ENCODE data around the gene DGUOK. TPM values are rescaled to one million over a fixed set of nuclear protein-coding genes. Genes with fewer than 3 reads are reported as not detected.
A peak's percentile ranks its signal among the peaks of the same experiment; 100 is the strongest.
"Not testable (repeated sequence)": the region's sequence is repeated elsewhere in the genome, so short reads cannot be mapped to it uniquely, and the experiment has no call there.

DGUOK gene
- total RNA-seq, result 38.8 and 44.6 TPM in 2 replicates
- 81.7 TPM for polyA plus RNA-seq (2012)

DNA sequence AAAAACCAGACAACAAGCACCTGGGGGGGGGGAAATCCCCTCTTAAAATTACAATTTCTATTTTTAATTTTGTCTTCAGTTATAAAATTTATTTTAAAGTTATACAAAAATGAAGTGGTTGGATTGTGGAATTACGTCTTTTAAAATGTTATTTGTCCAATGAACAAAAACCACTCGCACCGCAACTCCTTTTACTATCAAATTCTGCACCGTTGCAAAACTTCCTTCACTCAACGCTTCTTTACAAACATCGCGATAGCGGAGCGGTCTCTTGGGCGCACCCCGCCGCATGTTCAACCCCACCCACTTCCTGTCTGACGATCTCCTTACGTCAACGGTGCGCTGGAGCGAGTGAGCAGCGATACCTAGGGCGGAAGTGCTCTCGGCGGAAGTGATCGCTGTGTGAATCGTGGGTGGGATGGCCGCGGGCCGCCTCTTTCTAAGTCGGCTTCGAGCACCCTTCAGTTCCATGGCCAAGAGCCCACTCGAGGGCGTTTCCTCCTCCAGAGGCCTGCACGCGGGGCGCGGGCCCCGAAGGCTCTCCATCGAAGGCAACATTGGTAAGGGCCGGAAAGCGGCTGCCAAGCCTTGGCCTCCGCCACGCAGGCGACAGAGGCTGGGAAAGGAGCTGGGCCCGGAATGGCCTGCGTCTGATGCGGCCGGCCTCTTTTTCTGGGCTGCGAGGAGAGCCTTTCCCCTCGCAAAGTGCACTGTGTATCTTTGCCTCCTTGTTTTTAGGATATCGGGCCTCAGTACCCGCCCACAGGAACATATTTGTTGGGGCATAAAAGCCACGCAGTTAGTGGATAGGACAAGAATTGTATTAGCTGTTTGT is at the start of gene DGUOK:
TSS of gene DGUOK (plus strand) at position 388 of the 835 bp plus-strand sequence. CDS start at position 419, 31 bp downstream.
- DNase-seq (ENCODE audit: low read depth), result peak; percentile 100

DNA sequence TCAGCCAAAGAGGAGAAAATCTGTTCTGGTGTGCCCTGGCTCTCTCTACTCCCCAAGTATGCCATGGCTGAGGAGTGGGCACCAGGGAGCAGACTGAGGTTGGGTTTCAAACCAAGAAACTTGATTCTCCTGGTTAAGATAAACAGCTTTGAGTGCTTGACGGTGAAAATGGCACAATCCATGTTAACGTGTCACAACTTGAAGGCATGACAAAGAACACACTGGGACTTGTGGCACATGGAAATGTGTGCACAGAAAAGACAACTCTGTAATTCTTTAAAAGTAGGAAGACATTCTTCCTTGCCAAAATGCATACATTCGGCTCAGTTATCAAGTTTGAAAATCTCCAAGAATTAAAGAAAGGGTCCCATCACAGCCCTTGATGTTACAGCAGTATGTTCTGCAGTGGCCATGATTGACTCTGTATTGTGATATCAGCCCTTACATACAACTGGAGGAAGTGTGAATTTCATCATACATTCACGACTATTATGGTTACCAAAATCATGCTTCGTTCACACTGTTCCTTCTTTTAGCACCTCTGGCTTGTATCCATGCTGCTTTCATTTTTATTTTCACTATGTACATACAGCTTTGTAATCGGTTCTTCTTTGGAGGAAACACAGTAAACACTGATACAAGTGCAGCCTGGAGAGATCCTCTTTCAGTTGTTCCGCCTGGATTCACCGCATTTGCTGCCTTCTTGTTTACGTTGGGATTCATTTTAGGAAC is 49.4 kb upstream of the DGUOK start:
- no peak for DNase-seq (ENCODE audit: low read depth)

DNA sequence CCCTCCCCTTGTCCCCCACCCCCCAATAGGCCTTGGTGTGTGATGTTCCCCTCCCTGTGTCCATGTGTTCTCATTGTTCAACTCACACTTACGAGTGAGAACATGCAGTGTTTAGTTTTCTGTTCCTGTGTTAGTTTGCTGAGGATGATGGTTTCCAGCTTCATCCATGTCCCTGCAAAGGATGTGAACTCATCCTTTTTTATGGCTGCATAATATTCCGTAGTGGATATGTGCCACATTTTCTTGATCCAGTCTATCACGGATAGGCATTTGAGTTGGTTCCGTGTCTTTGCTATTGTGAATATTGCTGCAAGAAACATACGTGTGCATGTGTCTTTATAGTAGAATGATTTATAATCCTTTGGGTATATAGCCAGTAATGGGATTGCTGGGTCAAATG is 48.7 kb upstream of the DGUOK start:
- not testable (repeated sequence) for DNase-seq (ENCODE audit: low read depth)

DNA sequence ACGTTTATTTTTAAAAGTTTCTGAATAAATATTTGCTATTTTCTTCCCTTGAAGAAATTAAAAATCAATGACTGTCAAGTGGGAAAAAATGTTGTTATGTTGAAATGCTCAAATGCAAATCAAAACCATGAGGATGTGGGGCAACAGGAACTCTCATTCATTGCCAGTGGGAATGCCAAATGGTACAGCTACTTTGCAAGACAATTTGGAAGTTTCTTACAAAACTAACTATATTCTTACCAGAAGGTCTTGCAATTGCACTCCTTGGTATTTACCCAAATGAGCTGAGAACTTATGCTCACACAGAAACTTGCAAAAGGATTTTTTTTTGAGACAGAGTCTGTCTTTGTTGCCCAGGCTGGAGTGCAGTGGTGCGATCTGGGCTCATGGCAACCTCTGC is 41.3 kb upstream of the DGUOK start:
- no peak for DNase-seq (ENCODE audit: low read depth)

DNA sequence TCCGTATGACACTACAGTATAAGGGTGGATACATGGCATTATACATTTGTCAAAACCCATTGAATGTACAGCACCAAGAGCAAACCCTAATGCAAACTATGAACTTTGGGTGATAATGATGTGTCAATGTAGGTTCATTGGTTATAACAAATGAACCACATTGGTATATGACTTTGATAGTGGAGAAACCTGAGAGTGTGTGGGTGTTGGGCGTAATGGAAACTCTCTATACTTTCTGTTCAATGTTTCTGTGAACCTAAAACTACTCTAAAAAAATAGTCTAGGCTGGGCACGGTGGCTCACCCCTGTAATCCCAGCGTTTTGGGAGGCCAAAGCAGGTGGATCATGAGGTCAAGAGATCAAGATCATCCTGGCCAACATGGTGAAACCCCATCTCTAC is 40.3 kb upstream of the DGUOK start:
- DNase-seq (ENCODE audit: low read depth), result no peak

DNA sequence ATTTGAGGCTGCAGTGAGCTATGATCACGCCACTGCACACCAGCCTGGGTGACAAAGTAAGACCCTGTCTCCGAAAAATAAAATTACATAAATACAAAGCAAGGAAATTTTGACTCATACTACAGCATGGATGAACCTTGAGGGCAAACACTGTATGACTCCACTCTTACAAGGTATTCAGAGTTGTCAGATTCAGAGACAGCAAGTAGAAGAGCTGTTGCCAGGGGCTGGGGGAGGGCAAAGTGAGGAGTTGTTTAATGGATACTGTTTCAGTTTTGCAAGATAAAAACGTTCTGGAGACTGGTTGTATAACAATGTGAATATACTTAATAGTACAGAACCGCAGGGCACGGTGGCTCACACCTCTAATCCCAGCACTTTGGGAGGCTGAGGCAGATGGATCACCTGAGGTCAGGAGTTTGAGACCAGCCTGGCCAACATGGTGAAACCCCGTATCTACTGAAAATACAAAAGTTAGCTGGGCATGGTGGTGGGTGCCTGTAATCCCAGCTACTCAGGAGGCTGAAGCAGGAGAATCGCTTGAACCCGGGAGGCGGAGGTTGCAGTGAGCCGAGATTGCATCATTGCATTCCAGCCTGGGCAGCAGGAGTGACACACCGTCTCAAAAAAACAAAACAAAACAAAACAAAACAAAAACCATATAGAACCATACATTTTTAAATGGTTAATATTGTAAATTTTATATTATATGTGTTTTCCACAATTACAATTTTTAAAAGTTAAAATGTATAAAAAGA is 38.9 kb upstream of the DGUOK start:
- not testable (repeated sequence) for DNase-seq (ENCODE audit: low read depth)

DNA sequence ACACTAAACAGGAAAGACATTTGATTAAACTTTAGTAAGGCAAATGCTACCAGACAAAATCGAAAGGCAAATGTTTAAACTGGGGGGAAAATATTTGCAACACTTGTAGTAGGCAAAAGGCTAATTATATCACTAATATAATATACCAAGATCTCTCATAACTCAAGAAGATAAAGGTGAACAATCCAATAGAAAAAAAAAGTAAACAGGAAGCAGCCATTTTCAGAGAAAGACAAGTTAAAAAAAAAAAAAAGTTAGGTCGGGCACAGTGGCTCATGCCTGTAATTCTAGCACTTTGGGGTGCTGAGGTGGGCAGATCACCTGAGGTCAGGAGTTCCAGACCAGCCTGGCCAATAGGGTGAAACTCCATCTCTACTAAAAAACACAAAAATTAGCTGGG is 38.3 kb upstream of the DGUOK start:
- no peak for DNase-seq (ENCODE audit: low read depth)

DNA sequence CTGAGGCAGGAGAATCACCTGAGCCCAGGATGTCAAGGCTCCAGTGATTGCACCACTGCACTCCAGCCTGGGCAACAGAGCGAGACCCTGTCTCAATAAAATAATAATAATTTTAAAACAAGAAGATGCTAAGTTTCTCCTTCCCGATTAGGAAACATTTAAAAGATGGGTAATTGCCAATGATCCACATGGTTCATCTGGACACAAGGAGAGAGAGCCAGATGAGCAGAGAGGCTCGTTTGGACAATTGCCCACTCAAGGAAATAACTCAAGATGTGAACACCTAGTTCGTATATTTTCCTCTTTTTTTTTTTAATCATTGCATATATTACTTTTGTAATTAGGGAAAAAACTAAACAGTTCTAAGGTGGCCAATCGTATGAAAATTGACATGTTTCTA is 37.5 kb upstream of the DGUOK start:
- DNase-seq (ENCODE audit: low read depth), result no peak

DNA sequence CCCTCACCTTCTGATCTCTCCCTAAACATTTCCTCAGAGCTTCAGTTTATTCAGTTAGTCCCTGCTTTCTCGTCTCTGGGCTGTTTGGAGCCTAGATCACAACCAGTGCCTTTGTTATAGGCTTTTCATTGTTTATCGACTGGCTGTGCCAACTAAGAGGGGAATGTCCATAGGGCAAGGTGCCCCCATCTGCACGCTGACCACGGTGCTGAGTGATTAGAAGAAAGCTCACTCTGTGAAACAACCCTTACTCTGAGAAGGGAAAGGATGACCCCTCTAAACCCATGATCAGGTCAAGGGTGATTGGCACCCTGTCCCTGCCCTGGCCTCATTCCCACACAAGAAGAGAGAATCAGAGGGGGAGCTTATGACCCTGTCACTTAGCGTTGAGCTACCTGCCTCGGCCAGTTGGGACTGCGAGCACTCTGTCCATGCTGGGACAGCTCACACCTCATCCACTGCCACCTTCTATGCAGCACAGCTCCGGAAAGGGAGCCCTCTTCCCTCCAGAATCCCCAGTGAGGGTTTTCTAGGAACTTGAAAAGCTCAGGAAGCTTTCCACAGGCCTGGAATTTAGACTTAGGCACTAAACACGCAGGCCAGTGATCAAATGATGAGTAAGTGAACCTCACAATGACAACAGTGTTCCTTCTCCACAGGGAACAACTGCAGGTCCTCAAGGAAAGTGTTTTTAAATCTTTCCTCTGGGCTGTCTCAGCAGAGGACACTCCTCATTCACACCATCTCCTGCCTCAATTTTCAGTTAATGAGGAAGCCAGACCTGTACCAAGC is 36.2 kb upstream of the DGUOK start:
- DNase-seq (ENCODE audit: low read depth), result no peak

DNA sequence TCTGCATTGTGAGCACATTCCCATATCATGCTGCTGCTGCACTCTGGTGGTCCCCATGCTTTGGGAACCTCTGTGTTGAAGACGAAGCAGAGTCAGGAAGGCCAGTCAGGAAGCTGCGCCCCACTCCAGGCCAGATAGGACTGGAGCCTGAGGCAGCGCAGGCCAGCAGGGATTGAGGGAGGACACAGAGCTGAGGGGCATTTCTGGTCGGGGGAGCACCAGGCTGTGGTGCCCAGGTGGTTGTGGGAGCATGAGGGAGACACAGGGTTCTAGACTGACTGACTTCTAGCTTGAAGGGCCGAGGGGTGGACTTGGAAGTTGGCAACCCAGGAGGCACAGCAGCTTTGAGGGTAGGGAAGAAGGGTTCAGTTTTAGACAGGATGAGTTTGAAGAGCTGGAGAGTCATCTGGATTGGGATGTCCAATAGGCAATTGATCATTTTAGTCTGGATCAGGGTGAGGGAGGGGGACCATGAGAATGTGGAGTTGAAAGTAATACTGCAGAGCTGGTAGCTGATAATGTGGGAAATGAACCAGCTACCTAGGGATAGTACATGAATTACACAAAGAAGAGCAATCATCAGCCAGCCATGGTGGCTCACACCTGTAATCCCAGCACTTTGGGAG is 35.3 kb upstream of the DGUOK start:
- no peak for DNase-seq (ENCODE audit: low read depth)

DNA sequence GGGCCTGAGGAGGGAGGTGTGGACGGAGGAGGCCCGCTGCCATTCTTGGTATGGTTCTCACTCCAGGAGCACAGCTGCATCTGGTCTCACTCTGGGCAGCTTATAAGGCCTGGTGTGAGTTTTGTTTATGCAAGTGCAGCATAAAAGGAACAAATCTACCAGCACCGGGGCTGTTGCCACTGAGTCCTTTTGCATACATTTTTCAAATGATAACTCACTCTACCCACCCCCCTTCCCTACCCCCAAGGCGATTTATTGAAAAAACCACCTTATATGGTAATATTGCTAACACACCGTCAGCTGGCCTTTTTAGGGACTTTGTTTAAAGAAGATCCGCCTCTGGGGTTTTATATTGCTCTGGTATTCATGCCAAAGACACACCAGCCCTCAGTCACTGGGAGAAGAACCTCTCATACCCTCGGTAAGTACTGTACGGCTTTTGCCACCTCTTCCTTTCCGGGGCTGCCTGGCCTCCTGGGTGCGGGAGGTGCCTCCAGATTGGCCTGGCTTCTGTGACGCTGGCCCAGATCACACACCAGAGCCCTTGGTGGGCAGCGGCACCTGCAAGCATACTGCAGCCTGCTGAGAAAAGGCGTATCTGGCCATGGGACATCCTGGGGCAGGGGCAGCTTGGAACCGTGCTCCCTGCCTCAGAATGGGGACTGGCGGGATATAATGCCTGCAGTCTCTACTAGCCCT is 33.9 kb upstream of the DGUOK start, which contains the start of gene ACTG2:
TSS of gene ACTG2 (plus strand) at position 378 of the 699 bp plus-strand sequence. CDS start 8,304 bp downstream, outside the sequence.
- DNase-seq (ENCODE audit: low read depth), result no peak

DNA sequence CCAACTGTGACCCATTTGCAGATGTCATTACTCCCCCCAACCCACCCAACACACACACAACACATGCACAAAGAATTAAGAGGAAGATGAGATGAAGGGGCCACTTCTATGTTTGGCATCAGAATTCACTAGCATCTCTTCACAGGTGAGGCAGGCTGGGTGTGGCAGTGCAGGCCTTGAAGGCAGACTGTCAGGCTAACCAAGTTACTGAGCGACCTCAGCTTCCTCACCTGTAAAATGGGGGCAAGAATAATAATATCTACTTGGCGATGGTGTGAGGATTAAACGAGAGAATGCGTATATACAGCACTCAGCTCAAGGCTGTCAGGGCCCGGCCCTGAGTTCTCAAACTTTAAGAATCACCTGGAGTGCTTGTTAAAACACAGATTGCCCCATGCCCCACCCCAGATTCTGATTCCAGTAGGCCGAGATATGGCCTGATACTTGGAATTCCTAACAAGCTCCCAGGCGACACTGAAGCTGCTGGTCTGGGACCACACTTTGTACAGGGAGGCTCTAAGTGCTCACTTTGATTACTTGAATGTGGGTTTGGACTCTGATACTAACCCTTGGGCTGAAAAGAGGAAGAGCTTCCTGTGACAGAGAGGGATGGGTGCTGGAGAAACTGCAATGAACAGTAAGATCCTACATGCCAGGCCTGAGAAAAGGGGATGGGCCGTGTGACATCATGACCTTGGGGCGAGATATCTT is 32.8 kb upstream of the DGUOK start:
- no peak for DNase-seq (ENCODE audit: low read depth)

DNA sequence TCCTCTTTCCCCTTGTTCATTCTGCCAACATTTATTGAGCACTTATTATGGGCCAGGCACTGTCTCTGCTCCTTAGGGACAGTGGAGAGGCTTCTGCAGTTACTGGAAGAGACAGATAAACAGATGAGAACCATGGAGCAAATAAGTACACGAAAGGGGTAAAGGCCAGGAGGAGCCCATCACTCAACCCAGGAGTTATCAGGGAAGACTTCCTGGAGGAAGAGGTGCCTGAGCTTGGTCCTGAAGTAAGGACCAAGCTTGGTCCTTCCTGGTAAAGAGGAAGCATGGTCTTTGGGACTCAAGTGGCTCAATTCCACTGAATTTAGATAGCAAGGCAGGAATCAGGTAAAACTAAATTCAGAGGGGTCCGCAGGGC is 32.2 kb upstream of the DGUOK start:
- no peak for DNase-seq (ENCODE audit: low read depth)

DNA sequence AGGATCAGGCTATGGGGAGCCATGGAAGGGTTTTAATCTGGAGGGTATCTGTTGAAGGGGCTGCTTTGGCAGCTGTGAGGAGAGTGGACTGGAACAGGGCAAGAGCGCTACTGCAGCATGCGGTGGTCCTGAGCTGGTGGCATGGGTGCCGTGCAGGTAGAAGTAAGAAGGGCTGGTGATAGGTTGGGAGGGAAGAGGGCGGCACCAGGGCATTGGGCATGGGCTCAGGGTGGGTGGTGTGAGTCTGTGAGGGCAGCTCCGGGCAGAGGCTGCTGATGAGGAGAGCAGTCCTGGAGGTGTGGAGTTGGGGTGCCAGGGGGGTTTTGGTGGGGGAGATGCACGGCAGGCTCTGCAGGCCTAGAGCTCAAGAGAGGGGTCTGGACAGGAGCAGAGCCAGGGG is 31.8 kb upstream of the DGUOK start:
- DNase-seq (ENCODE audit: low read depth), result no peak

DNA sequence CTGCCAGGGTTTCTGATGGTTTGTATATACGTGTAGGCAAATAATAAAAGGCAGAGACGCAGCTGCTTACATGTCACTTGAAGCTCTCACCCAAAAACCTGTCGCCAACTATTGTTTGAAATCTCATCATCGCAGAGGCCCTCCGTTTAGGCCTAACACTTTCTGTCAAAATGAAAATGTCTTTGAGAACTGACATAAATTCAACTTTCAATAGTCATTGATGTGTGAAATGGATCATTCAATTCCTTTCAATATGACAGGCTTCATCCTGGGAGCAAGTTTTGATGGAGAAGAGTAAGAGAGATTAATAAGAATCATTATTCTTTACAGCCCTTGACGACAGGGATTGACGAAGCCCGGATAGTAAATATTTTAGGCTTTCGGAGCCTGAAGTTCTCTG is 31.2 kb upstream of the DGUOK start:
- DNase-seq (ENCODE audit: low read depth), result no peak

DNA sequence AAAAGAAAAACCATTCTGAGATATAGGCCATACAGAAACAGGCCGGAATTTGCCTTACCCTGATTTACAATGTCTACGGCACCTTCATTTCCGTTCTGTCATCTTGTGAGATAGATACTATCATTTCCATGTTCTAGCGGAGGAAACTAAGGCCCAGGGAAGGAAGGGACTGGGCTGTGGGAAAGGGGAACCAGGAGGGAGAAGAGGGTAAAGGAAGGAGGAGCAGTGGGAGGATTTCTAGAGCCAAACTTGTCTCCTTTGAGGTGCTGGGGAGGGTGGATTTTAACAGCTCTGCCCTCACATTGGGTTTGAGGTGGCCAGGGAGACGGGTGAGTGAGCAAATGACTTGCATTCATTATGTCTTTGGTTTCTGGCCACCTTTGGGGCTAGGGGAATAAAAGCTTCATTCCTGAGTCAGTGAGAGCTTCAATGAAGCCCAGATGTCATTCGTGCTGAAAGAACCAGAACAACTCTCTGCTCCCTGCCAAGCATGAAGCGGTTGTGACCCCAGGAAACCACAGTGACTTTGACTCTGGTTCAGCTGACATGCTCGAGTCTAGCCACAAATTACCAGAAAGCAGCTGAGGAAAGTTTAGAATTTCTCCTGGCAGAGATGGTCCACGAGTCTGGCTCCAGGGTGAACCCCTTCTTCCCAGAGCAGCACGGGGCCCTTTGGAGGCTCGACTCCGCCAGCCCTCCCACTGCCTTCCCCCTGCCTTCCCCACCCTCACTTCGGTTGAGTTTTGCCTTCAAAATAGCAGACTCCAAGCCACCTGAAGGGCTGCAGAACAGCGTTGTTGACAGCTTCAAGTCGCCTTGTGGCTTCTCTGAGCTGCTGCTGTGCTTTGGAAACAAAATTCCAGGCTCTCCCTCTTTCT is 30.1 kb upstream of the DGUOK start:
- DNase-seq (ENCODE audit: low read depth), result peak; percentile 97

DNA sequence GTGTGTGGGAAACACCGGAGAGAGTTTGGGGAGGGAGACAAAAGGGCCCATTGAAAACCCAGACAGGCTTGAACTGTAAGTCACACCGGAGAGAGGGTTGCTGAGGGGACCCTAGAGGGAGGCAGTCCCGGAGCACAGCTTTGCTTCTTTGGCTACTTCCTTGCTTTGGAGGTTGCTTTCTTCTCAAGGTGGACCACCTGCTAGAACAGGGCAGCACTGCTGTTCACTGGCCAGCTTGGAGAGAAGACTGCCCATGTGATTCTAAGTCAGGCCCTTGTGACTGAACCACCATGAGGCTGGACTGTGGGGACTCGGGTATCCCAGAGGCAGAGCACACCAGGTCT is 29.5 kb upstream of the DGUOK start:
- peak; percentile 48 for DNase-seq (ENCODE audit: low read depth)

DNA sequence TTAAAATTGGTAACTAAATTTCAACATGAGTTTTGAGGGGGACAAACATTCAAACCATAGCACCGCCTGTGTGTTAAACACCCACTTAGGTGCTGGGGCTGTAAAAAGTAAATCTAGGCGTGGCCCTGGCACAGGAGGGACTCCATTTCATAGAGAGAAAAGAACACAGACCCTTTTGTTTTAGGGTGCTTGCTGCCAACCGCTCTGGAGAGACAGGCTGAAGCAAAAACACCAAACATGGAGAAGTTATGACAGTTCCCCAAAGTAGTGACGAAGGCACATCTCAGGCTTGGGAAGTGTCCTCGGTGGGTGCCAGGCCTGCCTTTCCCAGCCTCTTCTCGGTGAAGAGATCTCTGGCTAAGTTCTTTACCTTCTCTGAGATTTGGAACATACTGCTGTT is 28.7 kb upstream of the DGUOK start:
- no peak for DNase-seq (ENCODE audit: low read depth)

Measured in myocyte (in vitro differentiated cells).